NCI-H345 treated with DMSO at 0.1 percent for 48 hours (cell line): ENCODE results near the gene TTLL11.
"Not testable (repeated sequence)": the region's sequence is repeated elsewhere in the genome, so short reads cannot be mapped to it uniquely, and the experiment has no call there.

ENCODE experiments used
- DNase-seq: peaks from one replicate; lab custom pipeline; 2025; ENCODE audit not compliant: unreplicated experiment; lab: John Stamatoyannopoulos, UW

TTLL11 gene

DNA sequence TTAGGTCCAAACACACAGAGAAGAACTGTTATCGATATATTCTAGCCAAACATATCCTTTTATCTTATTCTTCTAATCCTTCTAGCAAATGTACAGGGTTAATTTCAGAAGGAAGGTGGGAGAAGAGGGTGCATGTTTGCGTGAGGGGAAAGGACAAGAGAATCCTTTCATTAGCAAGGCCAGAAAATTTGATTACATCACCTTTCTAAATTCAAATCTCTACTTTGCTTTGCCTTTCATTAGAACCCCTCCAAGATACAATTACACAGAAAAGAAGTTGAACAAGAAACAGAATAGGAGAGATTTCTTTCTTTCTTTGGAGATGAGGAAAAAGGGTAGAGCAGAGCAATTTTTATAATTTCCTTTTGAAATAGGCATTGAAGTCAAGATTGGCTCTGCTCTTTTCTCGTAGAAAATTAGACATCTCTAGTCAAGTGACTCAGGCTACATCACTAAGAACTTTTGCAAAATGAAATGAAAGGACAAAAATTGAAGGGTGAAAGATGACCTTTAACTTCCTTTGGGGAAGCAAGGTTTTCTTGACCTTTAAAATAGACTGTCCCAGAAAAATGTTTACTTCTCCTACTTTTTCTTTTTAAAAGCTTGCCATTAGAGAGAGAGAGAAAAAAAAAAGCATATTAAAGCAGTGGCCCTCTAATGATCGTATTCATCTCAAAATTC, 81.2 kb downstream of the TTLL11 start:
- no peak for DNase-seq

DNA sequence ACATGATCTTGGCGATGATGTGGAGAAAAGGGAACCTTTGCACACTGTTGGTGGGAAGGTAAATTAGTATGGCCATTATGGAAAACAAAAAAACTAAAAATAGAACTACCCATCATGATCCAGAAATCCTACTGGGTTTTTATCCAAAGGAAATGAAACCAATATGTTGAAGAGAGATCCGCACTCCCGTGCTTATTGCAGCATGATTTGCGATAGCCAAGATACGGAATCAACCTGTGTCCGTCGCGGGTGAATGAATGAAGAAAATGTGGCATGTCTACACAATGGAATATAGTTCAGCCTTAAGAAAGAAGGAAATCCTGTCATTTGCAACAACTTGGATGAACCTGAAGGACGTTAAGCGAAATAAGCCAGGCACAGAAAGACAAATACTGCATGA, 84.5 kb downstream of the TTLL11 start:
- DNase-seq = no peak

DNA sequence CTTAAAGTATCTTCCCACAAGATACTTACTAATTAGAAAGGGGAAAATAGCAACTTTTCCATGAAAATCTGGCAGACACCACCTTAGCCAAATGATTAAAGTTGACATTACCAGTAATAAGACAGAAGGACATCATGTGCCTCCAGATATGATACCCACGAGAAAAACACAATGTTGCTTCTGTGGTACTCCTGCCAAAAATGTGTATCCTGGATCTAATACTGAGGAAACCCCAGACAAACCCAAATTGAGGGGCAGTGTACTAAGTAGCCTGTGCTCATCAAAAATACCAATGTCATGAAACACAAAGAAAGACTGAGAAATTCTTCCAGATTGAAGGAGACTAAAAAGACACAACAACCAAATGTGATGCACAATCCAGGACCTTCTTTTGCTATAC, 85.3 kb downstream of the TTLL11 start:
- DNase-seq = no peak

DNA sequence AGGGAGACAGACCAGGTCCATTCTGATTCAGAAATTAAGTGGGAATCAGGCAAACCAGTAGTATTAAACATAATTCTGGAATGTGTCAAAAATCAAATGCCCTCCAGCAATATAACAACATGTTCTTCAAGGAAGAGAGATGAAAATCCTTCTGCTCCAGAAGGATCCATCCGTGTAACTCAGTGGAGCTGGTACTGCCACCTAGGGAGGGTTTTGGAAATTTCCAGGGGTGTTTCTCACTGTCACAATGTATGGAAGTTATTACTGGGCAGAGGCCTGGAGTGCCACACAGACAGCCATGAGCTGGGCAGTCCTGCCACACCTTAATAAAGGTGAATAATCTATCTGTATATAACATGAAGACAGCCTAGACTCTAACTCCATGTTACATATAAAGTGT, 87.5 kb downstream of the TTLL11 start:
- no peak for DNase-seq

DNA sequence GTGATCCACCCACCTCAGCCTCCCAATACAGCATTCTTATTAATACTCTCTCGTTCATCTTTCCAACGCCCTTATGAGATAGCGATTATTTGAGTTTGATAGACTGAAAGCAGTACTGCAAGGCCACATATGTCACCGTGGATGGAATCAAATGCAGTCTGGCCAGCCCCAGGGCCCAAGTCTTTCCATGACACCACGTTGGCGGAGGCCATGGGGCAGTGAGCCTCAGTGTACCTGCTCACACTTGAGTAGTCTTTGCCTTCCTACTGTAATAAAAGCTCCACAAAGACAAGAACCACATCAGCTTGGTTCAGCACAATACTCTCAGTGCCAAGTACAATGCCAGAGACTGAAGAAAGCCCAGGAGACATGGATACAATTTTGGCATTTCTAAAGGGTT, 88.5 kb downstream of the TTLL11 start:
- DNase-seq = no peak

DNA sequence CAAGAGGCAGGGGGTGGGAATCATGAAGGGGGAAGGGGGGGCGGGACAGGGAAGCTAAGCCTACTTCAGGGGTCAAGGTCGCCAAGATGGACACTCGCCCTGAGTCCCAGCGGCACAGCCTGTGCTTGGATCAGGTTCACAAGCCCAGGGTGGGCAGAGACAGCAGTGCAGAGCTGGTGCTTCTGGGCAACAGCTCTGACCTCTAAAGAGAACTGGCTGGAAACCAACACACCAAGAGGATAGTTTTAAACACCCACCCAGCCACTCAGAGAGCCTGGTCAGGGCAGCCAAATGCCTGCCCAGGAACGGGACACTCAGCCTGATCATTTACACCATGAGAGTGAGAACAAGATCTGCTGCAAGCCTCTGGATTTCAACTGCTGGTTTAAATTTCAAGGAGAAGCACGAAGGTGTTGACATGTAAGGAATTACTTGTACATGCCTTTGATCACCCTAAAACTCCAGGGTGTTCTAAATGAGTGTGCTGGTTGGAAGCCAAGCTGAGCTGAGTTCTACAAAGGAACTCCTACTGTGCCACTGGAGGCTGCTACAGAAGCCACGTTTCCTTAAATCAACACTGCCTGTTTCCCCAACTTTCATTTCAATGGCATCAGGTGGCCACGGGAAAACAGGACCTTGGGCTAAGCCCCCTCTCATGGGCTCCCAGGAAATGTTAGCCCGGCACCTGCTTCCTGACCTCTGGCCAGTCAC, 91.5 kb downstream of the TTLL11 start:
- no peak for DNase-seq

DNA sequence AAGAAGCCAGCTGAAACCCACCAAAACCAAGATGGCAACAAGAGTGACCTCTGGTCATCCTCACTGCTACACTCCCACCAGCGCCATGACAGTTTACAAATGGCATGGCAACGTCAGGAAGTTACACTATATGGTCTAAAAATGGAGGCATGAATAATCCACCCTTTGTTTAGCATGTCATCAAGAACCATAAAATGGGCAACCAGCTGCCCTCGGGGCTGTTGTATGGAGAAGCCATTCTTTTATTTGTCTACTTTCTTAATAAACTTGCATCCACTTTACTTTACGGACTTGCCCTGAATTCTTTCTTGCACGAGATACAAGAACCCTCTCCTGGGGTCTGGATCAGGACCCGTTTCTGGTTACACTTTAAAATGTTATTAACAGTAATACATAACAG, 92.6 kb downstream of the TTLL11 start:
- DNase-seq = not testable (repeated sequence)

DNA sequence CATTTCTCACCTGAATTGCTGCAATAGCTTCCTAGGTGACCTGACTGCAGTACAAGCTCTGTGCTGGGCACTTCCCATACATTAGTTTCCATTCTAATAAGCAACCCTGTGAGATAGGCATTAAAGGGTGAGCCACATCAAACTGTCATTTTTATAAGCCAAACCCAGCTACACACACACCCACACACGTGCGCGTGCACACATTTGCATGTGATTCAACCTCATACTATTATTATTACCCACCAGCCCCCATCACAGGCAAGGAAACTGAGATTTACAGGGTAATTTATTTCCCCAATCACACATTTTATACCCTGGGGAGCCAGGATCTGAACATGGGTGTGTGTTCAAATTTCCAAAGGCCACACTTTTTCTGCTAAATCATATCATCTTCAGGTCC, 93.6 kb downstream of the TTLL11 start:
- no peak for DNase-seq

DNA sequence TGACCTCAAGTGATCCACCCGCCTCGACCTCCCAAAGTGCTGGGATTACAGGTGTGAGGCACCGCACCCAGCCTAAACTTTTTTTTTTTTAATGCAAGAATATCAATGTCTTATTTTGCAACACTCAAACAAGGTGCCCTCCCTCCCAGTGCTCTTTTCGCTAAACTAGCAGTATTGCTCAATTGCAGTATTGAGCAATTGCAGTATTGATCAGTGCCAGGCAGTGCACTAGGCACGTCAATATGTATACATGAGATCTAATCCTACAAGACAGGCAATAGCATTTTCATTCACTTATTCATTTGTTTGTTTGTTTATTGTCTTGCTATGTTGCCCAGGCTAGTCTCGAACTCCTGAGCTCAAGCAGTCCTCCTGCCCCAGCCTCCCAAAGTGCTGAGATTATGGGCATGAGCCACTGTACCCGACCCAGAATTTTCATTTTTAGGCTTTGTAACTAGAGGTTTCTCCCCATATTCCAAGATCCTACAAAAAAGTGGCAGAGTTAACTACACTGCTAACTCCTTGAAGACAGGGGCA, 94.5 kb downstream of the TTLL11 start:
- no peak for DNase-seq

DNA sequence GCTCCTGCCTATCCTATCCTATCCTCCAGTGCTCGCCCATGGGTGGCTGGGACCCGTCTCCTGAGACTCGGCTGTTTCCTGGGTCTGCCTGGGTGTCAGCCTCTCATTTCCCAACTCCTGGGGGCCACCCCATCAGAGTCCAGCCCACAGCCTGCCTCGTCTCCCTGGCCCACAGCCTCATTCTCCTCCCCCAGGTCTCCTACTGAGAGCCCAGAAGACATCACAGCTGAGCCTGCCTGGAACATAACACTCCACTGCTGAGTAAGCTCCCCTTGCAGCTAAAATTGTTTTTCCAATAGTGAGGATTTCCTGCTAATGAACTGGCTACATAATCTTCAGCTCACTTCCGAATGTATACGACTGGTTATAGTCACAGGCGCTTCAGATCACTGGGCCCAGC, 95.3 kb downstream of the TTLL11 start:
- no peak for DNase-seq

DNA sequence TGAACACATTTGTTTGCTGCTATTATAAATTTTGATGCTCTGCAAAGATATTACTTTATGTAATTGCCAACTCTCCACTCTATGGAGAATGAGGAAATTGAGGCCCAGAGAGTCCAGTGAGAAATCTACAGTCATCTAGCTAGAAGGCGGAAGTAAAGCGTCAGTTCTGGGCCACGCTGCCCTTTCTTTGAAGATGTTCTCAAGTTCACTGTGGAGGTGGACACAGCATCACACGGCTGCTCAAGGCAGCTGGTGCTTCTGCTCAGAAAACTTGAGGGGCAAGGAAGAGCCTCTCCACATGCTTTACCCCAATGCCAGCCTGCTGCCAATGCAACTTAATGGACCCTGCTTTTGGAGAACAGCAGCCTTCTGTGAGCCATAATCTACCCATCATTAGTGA, 96.3 kb downstream of the TTLL11 start:
- DNase-seq = no peak

DNA sequence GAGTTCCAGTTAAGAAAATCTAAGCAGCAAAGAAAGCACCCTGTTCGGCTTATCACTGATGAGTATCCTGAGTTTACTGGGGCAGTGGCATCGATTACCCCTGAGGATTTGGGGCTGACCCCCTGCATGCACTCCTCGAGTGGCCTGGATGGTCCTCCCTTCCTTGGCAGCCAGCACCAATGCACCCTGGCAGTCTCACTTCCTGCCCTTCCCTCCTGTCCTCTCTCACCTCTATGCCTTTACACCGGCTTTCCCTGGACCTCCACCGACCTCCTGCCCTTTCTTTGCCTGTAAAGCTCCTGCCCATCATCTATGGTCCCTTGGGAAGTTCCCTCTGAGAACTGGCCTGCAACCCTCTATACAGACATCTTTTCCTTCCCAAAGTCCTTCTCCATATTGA, 97.1 kb downstream of the TTLL11 start:
- DNase-seq = no peak

DNA sequence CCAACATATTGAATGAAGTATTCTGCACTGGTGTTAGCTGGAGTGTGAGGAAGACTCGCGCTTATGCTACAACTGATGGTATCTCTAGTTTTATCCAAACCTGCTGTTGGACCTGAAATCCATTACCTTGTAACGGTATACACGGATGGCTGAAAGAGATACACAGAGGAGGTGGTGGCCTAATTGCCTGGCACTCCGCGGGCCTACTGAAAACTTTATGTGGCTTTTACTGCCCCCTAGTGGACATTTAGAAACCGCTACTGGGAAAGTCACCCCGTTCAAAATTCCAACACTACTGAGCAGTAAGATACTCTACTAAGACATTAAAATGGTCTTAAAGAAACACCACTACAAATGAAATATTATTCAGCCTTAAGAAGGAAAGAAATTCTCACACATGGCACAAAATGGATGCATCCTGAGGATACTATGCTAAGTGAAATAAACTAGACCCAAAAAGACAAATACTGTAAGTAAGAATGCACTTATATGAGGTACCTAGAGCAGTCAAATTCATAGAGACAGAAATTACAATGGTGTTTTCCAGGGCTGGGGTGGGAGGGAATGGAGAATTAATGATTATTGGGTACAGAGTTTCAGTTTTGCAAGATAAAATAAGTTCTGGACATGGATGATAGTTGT, 100.4 kb downstream of the TTLL11 start:
- peak; percentile 77 for DNase-seq

DNA sequence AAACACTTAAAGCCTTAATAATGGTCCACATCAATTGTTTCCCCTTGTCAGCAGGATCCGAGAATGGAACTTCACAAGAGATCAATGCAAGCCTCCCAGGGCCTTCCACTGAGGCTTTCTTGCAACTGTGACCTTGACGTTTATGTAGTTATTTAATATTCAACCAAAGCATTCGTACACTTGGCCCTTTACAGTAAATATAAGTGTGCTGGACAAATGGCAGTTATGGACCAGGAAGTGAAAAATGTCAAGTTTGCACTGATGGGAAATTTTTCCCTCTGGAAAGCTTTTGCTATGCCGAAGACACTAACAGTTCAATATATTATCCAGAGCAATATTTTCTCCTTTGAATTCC, 101.8 kb downstream of the TTLL11 start:
- no peak for DNase-seq

DNA sequence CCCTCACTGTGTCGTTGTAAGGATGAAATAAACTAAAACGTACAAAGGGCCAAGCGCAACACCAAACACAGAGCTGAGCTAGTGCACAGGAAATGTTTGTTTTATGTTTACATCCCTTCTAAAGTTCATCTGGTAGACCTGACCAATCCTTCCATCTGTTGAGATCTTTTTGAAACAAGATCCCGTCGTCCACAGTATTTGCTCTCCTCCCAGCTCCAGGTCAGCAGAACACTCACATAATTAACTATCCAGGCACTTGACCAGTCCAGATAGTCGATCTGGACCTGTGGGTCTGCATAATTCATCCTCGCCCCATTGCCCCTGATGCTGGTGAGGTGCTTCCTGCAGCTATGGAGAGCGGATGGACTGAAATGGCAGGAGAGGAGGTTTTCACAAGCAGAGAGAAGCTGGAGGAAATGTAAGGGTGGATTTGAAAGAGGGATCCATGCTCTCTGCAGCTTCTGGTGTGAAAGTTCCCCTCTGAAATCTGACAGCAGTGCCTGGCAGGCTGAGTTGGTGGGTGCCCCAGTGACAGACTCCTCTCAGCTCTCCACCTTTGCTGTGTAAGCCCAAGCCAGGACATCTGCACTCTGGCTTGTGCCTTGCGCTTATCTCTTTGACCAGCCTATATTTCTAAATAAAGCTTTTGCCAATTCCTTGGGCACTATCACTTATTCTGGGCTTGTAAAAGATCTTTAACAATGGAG, 102.4 kb downstream of the TTLL11 start:
- no peak for DNase-seq

DNA sequence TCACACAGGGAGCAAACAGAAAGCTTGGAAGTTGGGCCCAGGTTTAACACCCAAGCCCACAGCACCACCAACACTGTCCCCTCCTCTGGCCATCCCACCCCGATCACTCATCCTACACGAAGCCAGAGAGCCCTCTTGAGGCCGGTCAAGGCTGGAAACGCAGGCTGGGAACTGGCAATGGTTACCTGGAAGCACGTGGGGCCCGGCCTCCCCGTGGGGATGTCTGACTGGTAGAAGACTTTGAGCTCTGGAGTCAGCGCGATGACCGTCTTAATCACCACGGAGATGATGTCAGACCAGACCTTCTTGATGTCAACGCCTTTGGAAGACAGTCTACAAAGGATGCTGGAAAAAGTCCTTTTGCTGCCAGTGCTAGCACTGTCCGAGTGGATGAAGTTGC, 104.1 kb downstream of the TTLL11 start:
- DNase-seq = no peak

DNA sequence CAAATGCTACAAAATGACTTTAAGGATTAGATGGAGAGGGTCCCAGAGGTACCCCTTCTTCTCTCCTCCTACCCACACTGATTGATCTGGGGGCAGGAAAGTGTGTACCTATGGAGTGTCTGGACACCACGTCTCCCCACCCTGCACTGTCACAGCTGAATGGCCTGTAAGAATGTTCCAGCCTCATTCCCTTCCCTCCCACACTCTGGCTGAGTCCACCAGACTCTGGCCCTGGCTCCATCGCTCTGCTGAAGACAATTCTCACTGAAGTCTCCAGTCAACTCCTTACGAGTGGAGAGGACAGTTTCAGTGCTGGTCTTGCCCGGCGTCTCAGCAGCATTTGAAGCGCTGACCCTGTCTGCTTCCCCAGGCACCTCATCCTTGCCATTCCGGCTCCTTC, 105.8 kb downstream of the TTLL11 start:
- DNase-seq = no peak

DNA sequence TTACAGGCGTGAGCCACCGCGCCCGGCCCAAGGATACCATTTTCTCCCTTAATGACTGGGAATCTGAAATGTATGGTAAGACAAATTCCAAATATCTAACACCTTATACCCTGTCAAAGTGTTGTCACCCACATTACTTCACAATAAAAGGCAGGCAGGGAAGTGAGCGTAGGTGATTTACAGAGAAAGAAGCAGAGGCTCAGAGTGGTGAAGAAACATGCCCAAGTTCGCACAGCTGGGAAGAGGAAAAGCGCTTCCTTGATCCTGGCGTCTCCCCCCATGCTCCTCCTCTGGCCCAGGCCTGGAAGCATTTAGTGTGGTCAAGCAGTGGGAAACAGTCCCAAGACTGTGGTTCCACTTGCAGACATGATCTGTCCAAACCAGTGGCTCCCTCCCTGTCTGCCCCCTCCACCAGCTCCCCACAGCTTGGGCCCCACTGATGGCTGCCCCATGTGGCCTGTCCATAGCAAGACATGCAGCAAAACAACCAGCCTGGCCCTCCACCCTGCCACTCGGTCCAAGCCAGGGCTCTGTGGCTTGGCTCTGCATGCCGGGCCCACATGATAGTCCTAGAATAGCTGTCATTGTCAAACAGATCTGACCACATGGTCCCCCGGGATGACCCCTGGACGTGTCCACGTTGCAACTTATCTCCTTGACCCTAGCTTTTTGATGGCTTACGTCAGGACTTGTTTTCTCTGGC, 107.2 kb downstream of the TTLL11 start:
- no peak for DNase-seq

DNA sequence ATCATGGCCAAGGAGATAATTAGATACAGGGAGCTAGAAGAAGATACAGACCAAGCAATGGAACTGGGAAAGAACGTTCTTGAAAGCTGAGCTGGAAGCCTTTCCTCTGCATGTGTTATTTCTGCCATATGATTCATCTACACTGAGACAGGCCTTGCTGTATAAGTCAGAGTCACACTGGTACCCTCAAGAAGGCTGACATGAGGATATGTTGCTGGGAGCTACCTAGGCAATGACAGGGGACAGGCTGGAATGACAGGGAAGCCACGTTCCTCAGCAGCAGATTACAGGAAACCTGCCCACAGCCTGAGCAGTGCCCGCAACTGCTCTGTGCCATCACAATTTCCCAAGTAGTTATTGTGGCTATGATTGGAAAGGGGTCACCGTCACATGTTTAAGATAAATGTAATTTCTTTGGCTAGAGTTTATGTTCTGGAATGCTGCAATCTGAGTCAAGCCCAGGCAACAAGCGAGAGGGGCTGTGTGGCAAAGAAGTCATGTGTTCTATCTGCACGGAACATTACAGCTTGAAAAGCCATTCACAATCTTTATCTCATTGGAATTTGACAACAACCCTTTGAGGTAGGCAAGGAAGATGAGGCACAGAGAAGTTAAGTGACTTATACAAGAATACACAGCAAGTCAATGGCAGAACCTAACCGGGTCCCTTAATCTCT, 108.2 kb downstream of the TTLL11 start:
- DNase-seq = no peak

DNA sequence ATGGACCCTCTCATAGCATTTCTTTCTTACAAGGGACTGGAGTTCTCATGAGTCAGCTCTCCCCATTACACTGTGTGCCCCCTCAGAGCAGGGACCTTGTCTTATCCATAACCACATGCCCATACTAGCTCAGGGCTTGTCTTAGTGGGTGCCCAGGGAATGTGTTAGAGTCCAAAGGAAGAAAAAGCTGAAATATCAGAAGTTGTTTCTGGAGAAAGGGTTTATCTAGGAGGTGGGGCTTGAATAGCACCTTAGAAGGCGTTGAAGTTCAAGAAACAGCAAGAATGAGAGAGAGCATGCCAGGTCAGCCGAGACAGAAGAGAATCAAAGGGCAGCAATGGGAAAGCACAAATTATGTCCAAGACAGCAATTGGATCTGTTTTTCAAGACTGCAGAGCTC, 109.4 kb downstream of the TTLL11 start:
- DNase-seq = no peak
